Peyer's patch (tissue), 4 donors: ENCODE results near the gene H6PD.

ENCODE experiments used
- CTCF ChIP-seq, 6 experiments: fragments of 450-650 bp in 4 of 6; fragments of 200-600 bp in 2 of 6; sonication (generic) in 1 of 6; IDR thresholded peaks; one replicate each; pipeline ENCODE4 v1.5.1; 2017 to 2019; ENCODE audit warnings: antibody characterized with exemption in 6 of 6, mild to moderate bottlenecking in 3 of 6, moderate library complexity in 1 of 6
- POLR2A ChIP-seq, 2 donors: fragments of 450-650 bp; IDR thresholded peaks; one replicate each; pipeline ENCODE4 v1.5.1; 2017; ENCODE audit warnings: antibody characterized with exemption in 2 of 2, mild to moderate bottlenecking in 2 of 2, moderate library complexity in 2 of 2

- no peak for TF ChIP-seq CTCF (IDR thresholded peaks at IDR 0.05)
- TF ChIP-seq POLR2A (IDR thresholded peaks at IDR 0.05), result no peak
These were observed 7.9 kb downstream of the H6PD start for GRCh38 chr1:9242338-9242969.
